ENCODE data around the gene GPC5.

DNA sequence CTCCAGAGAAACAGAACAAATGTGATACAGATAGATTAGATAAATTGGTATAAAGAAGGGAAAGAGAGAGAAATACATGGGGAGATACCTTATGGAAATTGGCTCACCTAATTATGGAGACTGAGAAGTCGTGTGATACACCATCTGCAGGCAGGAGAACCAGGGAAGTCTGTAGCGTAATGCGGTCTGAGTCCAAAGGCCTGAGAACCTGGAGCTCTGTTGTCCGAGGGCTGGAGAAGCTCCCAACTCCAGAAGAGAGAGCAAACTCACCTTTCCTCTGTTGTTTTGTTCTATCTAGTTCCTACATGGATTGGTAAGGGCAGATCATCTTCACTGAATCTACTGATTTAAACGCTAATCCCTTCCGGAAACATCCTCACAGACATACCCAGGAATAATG lies 1179.9 kb downstream of the GPC5 start:
- TF ChIP-seq, protein P1, sequence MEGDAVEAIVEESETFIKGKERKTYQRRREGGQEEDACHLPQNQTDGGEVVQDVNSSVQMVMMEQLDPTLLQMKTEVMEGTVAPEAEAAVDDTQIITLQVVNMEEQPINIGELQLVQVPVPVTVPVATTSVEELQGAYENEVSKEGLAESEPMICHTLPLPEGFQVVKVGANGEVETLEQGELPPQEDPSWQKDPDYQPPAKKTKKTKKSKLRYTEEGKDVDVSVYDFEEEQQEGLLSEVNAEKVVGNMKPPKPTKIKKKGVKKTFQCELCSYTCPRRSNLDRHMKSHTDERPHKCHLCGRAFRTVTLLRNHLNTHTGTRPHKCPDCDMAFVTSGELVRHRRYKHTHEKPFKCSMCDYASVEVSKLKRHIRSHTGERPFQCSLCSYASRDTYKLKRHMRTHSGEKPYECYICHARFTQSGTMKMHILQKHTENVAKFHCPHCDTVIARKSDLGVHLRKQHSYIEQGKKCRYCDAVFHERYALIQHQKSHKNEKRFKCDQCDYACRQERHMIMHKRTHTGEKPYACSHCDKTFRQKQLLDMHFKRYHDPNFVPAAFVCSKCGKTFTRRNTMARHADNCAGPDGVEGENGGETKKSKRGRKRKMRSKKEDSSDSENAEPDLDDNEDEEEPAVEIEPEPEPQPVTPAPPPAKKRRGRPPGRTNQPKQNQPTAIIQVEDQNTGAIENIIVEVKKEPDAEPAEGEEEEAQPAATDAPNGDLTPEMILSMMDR (conservative IDR thresholded peaks at IDR 0.05; ENCODE audit: low read depth, low read length) = no peak
- TF ChIP-seq EZH2 (IDR thresholded peaks at IDR 0.05; ENCODE audit: borderline replicate concordance, low read depth, low read length, poor library complexity, severe bottlenecking) = no peak

Data from A673 (cell line).